Hepatocyte (in vitro differentiated cells): ENCODE results near the gene TPM4.
"Not testable (repeated sequence)": the region's sequence is repeated elsewhere in the genome, so short reads cannot be mapped to it uniquely, and the experiment has no call there.

Source experiments
- EZH2 ChIP-seq: fragments of 200-600 bp; sonication (generic); IDR thresholded peaks from 2 replicates; pipeline ENCODE4 v1.6.1; 2016; ENCODE audit warnings: antibody characterized with exemption, mild to moderate bottlenecking, borderline replicate concordance
- TF ChIP-seq, protein P1 (sequence below): fragments of 200-600 bp; sonication (generic); IDR thresholded peaks from 2 replicates; pipeline ENCODE4 v1.5.1; 2016; ENCODE audit warnings: antibody characterized with exemption, mild to moderate bottlenecking; ENCODE audit not compliant: poor library complexity

DNA sequence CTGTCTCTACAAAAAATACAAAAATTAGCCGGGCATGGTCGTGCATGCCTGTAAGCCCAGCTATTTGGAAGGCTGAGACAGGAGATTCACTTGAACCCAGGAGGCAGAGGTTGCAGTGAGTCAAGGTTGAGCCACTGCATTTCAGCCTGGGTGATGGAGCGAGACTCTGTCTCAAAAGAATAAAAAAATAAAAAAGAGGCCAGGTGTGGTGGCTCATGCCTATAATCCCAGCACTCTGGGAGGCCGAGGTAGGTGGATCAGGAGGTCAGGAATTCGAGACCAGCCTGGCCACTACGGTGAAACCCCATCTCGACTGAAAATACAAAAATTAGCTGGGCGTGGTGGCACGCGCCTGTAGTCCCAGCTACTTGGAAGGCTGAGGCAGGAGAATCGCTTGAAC, 11.1 kb downstream of the TPM4 start:
- TF ChIP-seq, protein P1, sequence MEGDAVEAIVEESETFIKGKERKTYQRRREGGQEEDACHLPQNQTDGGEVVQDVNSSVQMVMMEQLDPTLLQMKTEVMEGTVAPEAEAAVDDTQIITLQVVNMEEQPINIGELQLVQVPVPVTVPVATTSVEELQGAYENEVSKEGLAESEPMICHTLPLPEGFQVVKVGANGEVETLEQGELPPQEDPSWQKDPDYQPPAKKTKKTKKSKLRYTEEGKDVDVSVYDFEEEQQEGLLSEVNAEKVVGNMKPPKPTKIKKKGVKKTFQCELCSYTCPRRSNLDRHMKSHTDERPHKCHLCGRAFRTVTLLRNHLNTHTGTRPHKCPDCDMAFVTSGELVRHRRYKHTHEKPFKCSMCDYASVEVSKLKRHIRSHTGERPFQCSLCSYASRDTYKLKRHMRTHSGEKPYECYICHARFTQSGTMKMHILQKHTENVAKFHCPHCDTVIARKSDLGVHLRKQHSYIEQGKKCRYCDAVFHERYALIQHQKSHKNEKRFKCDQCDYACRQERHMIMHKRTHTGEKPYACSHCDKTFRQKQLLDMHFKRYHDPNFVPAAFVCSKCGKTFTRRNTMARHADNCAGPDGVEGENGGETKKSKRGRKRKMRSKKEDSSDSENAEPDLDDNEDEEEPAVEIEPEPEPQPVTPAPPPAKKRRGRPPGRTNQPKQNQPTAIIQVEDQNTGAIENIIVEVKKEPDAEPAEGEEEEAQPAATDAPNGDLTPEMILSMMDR = not testable (repeated sequence)
- TF ChIP-seq EZH2 = not testable (repeated sequence)
